HG03442 (cell line): ENCODE results near the gene PPP4R4.
"Not testable (repeated sequence)": the region's sequence is repeated elsewhere in the genome, so short reads cannot be mapped to it uniquely, and the experiment has no call there.

Experiments used
- ATAC-seq: cut with Tn5 transposase; IDR thresholded peaks from one replicate; pipeline ENCODE4 v1.9.1; 2021; ENCODE audit warnings: mild to moderate bottlenecking, moderate library complexity; ENCODE audit not compliant: unreplicated experiment

The PPP4R4 gene

DNA sequence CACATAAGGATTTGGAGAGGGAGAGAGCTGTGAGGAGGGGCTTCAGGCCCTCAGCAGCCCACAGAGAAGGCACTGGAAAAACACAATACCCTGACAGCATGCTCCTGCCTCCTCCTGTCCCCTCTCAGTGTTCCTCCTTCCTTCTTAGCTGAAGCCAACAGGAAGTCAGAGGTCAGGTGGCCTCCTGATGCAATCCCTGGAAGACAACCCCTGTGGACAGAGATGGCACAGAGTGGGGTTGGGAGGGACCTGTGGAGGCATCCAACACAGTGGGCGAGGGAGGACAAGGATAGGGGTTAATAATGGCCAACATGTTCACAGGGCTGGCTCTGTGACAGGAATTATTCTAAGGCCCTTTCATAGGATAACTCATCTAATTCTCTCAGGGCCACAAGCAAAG, 29.4 kb upstream of the PPP4R4 start:
- no peak for ATAC-seq

DNA sequence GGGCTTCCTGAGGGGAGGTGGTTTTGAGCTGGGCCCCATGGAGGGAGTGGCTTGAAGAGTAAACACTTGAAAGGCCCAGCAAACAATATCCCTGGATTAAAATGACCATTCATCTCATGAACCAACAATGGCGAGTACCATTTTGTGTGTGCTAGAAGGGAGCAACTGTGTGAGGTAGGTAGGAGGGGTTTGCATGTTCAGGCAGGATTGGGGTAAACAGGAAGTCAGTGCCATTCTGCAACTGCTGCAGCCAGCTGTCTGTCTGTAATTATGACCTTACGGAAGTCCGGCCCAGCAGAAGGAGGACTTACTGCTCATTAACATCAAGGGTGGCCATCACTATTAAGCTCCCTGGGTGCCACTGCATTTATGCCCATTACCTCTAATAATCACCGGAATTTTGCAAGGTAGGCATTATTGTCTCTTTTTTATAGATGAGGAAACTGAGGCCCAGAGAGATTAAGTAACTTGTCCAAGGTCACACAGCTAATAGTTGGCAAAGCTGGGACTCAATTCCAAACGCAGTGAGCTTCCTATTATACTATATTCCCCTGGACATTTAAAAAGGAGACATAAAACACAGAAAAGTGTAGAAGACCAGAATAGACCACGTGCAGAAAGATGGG, 28.1 kb upstream of the PPP4R4 start:
- ATAC-seq = no peak

DNA sequence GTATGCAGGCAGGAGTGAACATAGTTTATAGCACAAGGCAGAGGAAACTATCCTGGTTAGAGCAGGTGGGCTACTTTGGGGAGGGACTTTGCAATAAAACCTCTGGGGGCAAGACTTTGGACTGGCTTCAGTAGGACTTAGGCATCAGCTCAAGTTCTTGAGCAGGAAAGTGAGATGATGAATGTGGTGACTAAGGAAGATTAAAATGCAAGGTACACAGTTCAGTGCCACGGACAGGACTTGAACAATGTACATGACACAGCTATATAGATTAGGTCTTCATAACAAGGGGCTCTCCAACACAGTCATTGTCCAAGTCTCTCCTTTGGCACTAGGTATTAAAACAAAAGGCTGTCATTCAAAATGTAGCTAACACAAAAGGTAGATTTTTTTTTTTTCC, 21.4 kb upstream of the PPP4R4 start:
- no peak for ATAC-seq

GRCh38 chr14:94153750-94154342, 20.3 kb upstream of the PPP4R4 start:
- no peak for ATAC-seq

DNA sequence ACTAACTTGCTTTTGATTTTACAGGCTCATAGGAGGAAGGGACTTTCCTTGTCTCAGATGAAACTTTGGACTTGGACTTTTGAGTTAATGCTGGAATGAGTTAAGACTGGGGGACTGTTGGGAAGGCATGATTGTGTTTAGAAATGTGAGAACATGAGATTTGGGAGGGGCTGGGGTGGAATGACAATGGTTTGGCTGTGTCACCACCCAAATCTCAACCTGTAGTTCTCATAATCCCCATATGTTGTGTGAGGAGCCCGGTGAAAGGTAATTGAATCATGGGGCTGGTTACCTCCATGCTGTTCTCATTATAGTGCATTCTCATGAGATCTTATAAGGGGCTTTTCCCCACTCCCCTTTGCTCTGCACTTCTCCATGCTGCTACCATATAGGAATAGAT, 18.0 kb upstream of the PPP4R4 start:
- not testable (repeated sequence) for ATAC-seq

- ATAC-seq = no peak
Measured at GRCh38 chr14:94157197-94157596, 16.9 kb upstream of the PPP4R4 start.

DNA sequence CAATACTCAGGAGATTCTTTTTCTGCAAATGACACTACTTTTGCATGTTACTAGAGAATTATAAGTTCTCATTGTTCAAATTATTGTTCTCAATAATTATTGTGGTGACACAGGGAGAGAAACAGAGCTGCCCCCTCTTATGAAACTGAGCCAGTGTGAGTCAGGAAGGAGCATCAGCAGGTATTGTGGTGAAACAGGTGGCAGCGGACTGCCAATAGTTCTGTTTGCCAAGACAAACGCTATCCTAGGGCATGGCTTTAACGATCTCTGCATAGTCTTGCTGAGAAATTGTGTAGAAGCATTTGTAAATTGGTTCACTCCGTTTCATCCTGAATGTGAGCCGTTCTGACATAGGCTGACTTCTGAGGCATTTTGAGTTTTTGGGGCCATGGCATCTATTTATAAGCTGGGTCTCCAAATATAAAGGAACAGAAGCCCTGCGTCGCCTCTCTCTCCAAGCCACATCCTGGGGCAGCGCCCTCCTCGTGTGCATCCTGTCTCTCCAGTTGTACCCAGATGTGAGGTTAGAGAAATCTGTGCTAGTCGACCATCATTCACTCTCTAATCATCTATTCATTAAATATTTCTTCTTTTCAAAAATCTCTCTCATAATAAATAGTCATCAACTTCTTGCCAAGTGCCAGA, 15.8 kb upstream of the PPP4R4 start:
- ATAC-seq = no peak

- ATAC-seq = no peak
Measured at GRCh38 chr14:94161058-94161457, 13.1 kb upstream of the PPP4R4 start.

- ATAC-seq = no peak
Measured at GRCh38 chr14:94161981-94162380, 12.1 kb upstream of the PPP4R4 start.

DNA sequence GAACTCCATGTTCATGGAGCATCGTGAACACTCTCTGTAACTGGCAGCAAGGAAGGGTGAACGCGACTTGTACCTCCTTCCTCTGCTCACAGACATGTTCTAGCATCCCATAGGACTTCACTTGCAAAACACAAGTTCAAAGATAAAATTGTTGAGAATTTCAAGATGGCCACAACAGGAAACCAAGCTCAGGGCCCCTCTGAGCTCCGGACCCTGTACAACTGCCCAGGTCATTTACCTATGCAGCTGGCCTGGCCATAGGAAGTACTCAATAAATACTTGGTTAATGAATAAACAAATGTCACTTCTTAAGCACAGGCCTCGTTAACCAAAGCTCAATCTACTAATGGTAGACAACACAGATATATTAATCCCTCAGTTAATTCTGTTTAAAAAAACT, 11.7 kb upstream of the PPP4R4 start:
- no peak for ATAC-seq

- ATAC-seq = no peak
Measured at GRCh38 chr14:94163796-94164195, 10.3 kb upstream of the PPP4R4 start.

- ATAC-seq = no peak
Measured at GRCh38 chr14:94164685-94165431, 9.3 kb upstream of the PPP4R4 start.

DNA sequence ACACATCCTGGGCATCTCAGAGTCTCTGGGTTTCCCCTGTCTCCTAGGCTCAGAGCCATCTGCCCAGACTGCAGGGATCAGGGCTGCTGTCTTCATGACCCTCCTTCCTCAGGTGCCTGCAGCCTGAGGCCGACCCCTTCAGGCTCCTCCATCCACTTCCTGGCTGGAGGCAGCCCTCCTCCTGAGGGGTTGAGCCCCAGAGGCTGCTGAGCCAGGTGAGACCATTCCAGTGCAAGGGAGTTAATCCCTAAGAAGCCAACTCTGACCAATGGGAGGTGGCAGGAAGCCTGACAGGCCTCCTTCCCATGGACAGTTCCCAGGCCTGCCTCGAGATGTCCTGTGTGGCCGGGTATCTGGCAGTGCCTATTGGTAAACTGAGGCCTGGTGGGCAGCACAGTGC, 8.4 kb upstream of the PPP4R4 start:
- ATAC-seq = no peak

- ATAC-seq = no peak
Measured at GRCh38 chr14:94170136-94170535, 4.0 kb upstream of the PPP4R4 start.

DNA sequence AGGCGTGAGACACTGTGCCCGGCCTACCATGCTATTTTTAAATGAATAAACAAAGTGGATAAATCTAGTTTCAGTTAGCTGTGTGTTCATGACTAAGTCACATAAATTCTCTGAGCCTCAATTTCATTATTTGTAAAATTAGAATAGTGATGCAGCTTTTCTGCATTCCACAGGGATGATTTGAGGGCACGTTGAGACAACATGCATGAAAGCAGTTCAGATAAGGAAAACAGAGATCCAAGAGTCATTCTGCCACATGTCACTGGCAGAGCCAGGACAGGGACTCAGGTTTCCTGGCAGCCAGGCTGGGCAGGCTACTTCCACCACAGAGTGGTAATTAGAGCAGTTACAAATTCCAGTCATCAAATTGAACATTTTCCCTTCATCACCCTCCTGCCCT, 2.9 kb upstream of the PPP4R4 start:
- ATAC-seq = no peak

- ATAC-seq = no peak
Measured at GRCh38 chr14:94172545-94172944, 1.6 kb upstream of the PPP4R4 start.

GRCh38 chr14:94173471-94173884, 644 bp upstream of the PPP4R4 start:
- ATAC-seq = peak; percentile 2

GRCh38 chr14:94174604-94175010, 485 bp downstream of the PPP4R4 start:
- no peak for ATAC-seq

DNA sequence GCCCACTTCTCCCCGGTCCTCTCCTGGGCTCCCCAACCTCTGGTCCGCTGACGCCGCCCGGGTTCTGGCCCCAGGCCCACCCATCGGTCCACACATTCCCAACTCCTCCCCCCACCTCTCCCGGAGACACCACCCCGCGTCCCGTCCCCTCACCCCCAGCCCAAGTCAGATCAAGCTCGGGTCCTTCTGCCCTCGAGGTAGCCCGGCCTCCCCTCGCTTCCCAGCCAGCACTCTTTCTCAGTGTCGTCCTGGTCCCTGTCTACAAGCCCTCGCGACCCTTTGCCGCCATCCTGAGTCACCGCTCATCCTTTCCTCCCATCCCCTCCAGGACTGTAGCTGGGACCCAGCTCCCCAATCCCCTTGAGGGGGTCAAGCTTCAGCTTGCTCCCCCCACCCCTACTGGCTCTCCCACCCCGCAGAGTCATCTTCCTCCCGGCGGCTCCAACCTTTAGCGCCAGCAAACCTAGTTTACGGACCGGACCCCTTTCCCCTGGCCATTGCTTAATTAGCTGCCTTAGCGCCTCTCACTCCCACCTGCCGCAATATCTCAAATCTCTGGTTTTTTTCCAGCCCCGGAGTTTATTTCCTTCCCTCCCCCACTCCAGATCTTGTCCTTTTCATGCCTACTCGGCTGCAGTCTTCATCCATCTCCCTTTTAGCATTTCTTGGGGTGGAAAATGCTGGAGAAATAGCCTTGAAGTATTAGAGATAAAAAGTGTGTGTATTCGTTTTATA, 1.1 kb downstream of the PPP4R4 start:
- no peak for ATAC-seq

DNA sequence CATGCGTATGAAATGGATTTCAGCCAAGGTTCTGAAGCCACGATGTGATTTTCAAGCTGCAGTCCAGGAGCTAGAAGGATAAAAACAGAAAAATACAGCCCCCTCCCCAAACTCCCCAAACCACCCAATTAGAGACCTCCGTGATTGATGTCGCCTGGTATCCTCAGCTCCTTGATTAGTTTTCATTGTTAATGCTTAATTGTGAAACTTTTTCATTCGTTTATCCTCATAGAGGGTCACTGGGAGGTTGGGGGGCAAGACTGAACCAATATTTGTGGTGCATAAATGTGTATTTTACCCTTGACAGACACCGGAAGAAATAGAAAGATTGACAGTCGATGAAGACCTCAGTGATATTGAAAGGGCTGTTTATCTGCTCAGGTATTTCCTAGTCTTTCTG, 1.6 kb downstream of the PPP4R4 start:
- no peak for ATAC-seq

DNA sequence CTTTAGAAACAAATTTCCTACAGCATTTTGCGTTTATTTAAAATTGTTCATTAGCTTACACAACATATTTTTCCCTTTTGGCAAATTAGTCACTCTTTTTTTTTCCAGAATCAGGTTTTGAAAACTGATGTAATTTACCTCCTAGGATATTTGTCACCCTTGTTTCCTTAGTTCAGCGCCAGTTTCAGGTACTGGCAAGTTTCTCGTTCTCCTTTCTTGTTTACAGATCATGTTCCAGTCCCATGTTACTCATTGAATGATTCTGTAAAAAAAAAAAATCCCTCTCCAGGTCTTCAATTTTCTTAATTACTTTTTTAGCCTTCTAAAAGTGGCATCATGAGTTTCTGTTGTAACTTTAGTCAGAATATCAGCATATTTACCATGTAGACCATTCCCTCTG, 2.7 kb downstream of the PPP4R4 start:
- ATAC-seq = no peak
